ENCODE results near the gene NAALADL2.

NAALADL2 gene

GRCh38 chr3:175238801-175239200, 379.7 kb downstream of the NAALADL2 start:
- ChIA-PET POLR2A (no interaction called here), CTCF (interaction anchor here (1.5 to 2.7 kb wide), 2 partner anchors 9 kb away, joined by 4 to 12 read pairs; no protein-coding TSS in a partner anchor)
- no peak for TF ChIP-seq CTCF (IDR thresholded peaks at IDR 0.05; ENCODE audit: control extremely low read depth, extremely low read depth, low read depth, missing control alignments)

GRCh38 chr3:175240921-175241320, 381.8 kb downstream of the NAALADL2 start:
- no peak for DNase-seq (ENCODE audit: extremely low spot score)
- ChIA-PET CTCF (interaction anchor here (2.7 kb wide), 1 partner anchor 11 kb away, joined by 12 read pairs; no protein-coding TSS in a partner anchor), POLR2A (no interaction called here)
- no peak for TF ChIP-seq CTCF (IDR thresholded peaks at IDR 0.05; ENCODE audit: control extremely low read depth, extremely low read depth, low read depth, missing control alignments)

More at GRCh38 chr3:175238801-175239200, 379.7 kb downstream of the NAALADL2 start:
- no peak for DNase-seq (ENCODE audit: extremely low spot score)

GRCh38 chr3:175242243-175242642, 383.1 kb downstream of the NAALADL2 start:
- DNase-seq (ENCODE audit: extremely low spot score), result no peak
- ChIA-PET CTCF (no interaction called here), POLR2A (no interaction called here)
- TF ChIP-seq CTCF (IDR thresholded peaks at IDR 0.05; ENCODE audit: control extremely low read depth, extremely low read depth, low read depth, missing control alignments), result no peak

- TF ChIP-seq CTCF (IDR thresholded peaks at IDR 0.05; ENCODE audit: control extremely low read depth, extremely low read depth, low read depth, missing control alignments), result no peak
- ChIA-PET CTCF (interaction anchor here (1.1 kb wide), 1 partner anchor 22 kb away, joined by 3 read pairs; no protein-coding TSS in a partner anchor), POLR2A (no interaction called here)
- no peak for DNase-seq (ENCODE audit: extremely low spot score)
Observed at GRCh38 chr3:175246234-175246633, 387.1 kb downstream of the NAALADL2 start.

GRCh38 chr3:175246766-175247165, 387.6 kb downstream of the NAALADL2 start:
- TF ChIP-seq CTCF (IDR thresholded peaks at IDR 0.05; ENCODE audit: control extremely low read depth, extremely low read depth, low read depth, missing control alignments), result no peak
- ChIA-PET CTCF (interaction anchor here (1.1 to 2.1 kb wide), 4 partner anchors 9 to 22 kb away, joined by 3 to 5 read pairs (median 4); no protein-coding TSS in a partner anchor), POLR2A (no interaction called here)
- DNase-seq (ENCODE audit: extremely low spot score), result no peak

GRCh38 chr3:175247629-175248028, 388.5 kb downstream of the NAALADL2 start:
- CTCF ChIA-PET, result interaction anchor here (1.1 to 2.1 kb wide), 5 partner anchors 9 to 21 kb away, joined by 3 to 5 read pairs (median 4); no protein-coding TSS in a partner anchor
- DNase-seq (ENCODE audit: extremely low spot score), result no peak
- POLR2A ChIA-PET, result no interaction called here
- TF ChIP-seq CTCF (IDR thresholded peaks at IDR 0.05; ENCODE audit: control extremely low read depth, extremely low read depth, low read depth, missing control alignments), result no peak

All from GM10248 (cell line).